ENCODE data around the gene DNAJA3. TPM values are rescaled to one million over a fixed set of nuclear protein-coding genes. Genes with fewer than 3 reads are reported as not detected.

The DNAJA3 gene
- total RNA-seq, 2 donors from 2014 or later, result 47.6 to 60.0 TPM

- intact Hi-C loops (cut with DNase I), result no loop called here
- WGBS, result 88% methylated on average over 7 of the region's 7 CpGs
Measured at GRCh38 chr16:4428500-4428899, 2.8 kb downstream of the DNAJA3 start.

GRCh38 chr16:4431023-4431422 is 5.4 kb downstream of the DNAJA3 start:
- Histone ChIP-seq H3K4me1 (replicated peaks) (peaks cover 7% of the 10 kb centered on the region), H3K9me3 (no peaks in the 10 kb centered on the region), H3K27ac (no peak overlapping the region), H3K36me3 (no peaks in the 10 kb centered on the region), H3K27me3 (replicated peaks; ENCODE audit: insufficient read depth) (no peaks in the 10 kb centered on the region), H3K4me3 (no peak overlapping the region)
- TF ChIP-seq POLR2A (IDR thresholded peaks at IDR 0.05), result no peak
- TF ChIP-seq CTCF (IDR thresholded peaks at IDR 0.05), result no peak
- TF ChIP-seq POLR2AphosphoS5 (IDR thresholded peaks at IDR 0.05), result no peak
- WGBS, result 91% methylated on average over 9 of the region's 9 CpGs
- intact Hi-C loops (cut with DNase I), result no loop called here
- no peak for DNase-seq (ENCODE audit: low spot score)

More at GRCh38 chr16:4428500-4428899, 2.8 kb downstream of the DNAJA3 start:
- Histone ChIP-seq H3K27ac (no peak overlapping the region), H3K36me3 (no peaks in the 10 kb centered on the region), H3K27me3 (replicated peaks; ENCODE audit: insufficient read depth) (no peaks in the 10 kb centered on the region), H3K9me3 (no peaks in the 10 kb centered on the region), H3K4me3 (no peak overlapping the region), H3K4me1 (replicated peaks) (peaks cover 7% of the 10 kb centered on the region)
- DNase-seq (ENCODE audit: low spot score), result no peak
- TF ChIP-seq CTCF (IDR thresholded peaks at IDR 0.05), result no peak

GRCh38 chr16:4433228-4433627 is 7.6 kb downstream of the DNAJA3 start:
- TF ChIP-seq POLR2A (IDR thresholded peaks at IDR 0.05) (no peak), POLR2AphosphoS5 (IDR thresholded peaks at IDR 0.05) (no peak), CTCF (IDR thresholded peaks at IDR 0.05) (no peak)
- 85% methylated on average over 4 of the region's 4 CpGs for WGBS
- H3K27ac ChIP-seq, result no peak overlapping the region
- H3K9me3 ChIP-seq, result no peaks in the 10 kb centered on the region
- no peaks in the 10 kb centered on the region for H3K36me3 ChIP-seq
- no peak for DNase-seq (ENCODE audit: low spot score)
- no peaks in the 10 kb centered on the region for H3K27me3 ChIP-seq (replicated peaks; ENCODE audit: insufficient read depth)
- no peaks in the 10 kb centered on the region for H3K4me1 ChIP-seq (replicated peaks)
- no peak overlapping the region for H3K4me3 ChIP-seq
- intact Hi-C loops (cut with DNase I), result no loop called here

- no peak for DNase-seq (ENCODE audit: low spot score)
- no peak overlapping the region for H3K27ac ChIP-seq
- WGBS, result 73% methylated on average over 12 of the region's 12 CpGs
Measured at GRCh38 chr16:4433914-4434787, 8.5 kb downstream of the DNAJA3 start.

More at GRCh38 chr16:4433914-4434787, 8.5 kb downstream of the DNAJA3 start:
- intact Hi-C loops (cut with DNase I), result no loop called here
- Histone ChIP-seq H3K36me3 (no peaks in the 10 kb centered on the region), H3K9me3 (no peaks in the 10 kb centered on the region), H3K4me1 (replicated peaks) (no peaks in the 10 kb centered on the region), H3K4me3 (no peak overlapping the region), H3K27me3 (replicated peaks; ENCODE audit: insufficient read depth) (no peaks in the 10 kb centered on the region)
- TF ChIP-seq CTCF (IDR thresholded peaks at IDR 0.05), result no peak
- no peak for TF ChIP-seq POLR2AphosphoS5 (IDR thresholded peaks at IDR 0.05)
- TF ChIP-seq POLR2A (IDR thresholded peaks at IDR 0.05), result no peak
